ENCODE measurements around the gene HMGCS2.
"Not testable (repeated sequence)": the region's sequence is repeated elsewhere in the genome, so short reads cannot be mapped to it uniquely, and the experiment has no call there.

The HMGCS2 gene

GRCh38 chr1:119786473-119787050, 17.9 kb upstream of the HMGCS2 start:
- DNase-seq, result not testable (repeated sequence)

- not testable (repeated sequence) for DNase-seq
Measured at GRCh38 chr1:119786046-119786445, 17.3 kb upstream of the HMGCS2 start.

GRCh38 chr1:119784191-119784781, 15.6 kb upstream of the HMGCS2 start:
- no peak for DNase-seq

GRCh38 chr1:119783354-119784185, 14.9 kb upstream of the HMGCS2 start:
- no peak for DNase-seq

GRCh38 chr1:119782631-119783325, 14.1 kb upstream of the HMGCS2 start:
- no peak for DNase-seq

GRCh38 chr1:119781434-119782210, 12.9 kb upstream of the HMGCS2 start:
- no peak for DNase-seq

- DNase-seq, result no peak
Measured at GRCh38 chr1:119779869-119780356, 11.2 kb upstream of the HMGCS2 start.

GRCh38 chr1:119778886-119779560, 10.3 kb upstream of the HMGCS2 start:
- no peak for DNase-seq

- no peak for DNase-seq
Measured at GRCh38 chr1:119778359-119778758, 9.7 kb upstream of the HMGCS2 start.

GRCh38 chr1:119774746-119775490, 6.2 kb upstream of the HMGCS2 start:
- DNase-seq, result no peak

- DNase-seq, result no peak
Measured at GRCh38 chr1:119773711-119774241, 5.1 kb upstream of the HMGCS2 start.

GRCh38 chr1:119772298-119772697, 3.6 kb upstream of the HMGCS2 start:
- DNase-seq, result no peak

- DNase-seq, result no peak
Measured at GRCh38 chr1:119771770-119772169, 3.1 kb upstream of the HMGCS2 start.

GRCh38 chr1:119771016-119771415, 2.3 kb upstream of the HMGCS2 start:
- DNase-seq, result no peak

GRCh38 chr1:119767486-119767885, 1.2 kb downstream of the HMGCS2 start:
- DNase-seq, result no peak

GRCh38 chr1:119766374-119766794, 2.3 kb downstream of the HMGCS2 start:
- DNase-seq, result no peak

GRCh38 chr1:119764220-119764619, 4.5 kb downstream of the HMGCS2 start:
- no peak for DNase-seq

GRCh38 chr1:119762953-119763352, 5.8 kb downstream of the HMGCS2 start:
- no peak for DNase-seq

GRCh38 chr1:119762409-119762808, 6.3 kb downstream of the HMGCS2 start:
- DNase-seq, result no peak

- no peak for DNase-seq
Measured at GRCh38 chr1:119758584-119758983, 10.1 kb downstream of the HMGCS2 start.

GRCh38 chr1:119752592-119752991, 16.1 kb downstream of the HMGCS2 start:
- DNase-seq, result no peak

Data from GF-D8 (cell line).